GM19239 (cell line): ENCODE results near the gene NACC1.

Experiments used
- DNase-seq: peaks from one replicate; pipeline ENCODE4 v3.0.0; 2011; ENCODE audit warnings: low spot score; ENCODE audit not compliant: insufficient read length
- FAIRE-seq: peaks from 2 replicates; lab custom pipeline; 2011; peaks lifted over from hg19 to GRCh38; lab: Jason Lieb, UNC

NACC1 gene

GRCh38 chr19:13098277-13099072 lies 19.6 kb upstream of the NACC1 start:
- FAIRE-seq: peak; percentile 42

GRCh38 chr19:13099073-13099999 lies 18.7 kb upstream of the NACC1 start:
- FAIRE-seq (peak; percentile 96), DNase-seq (peak; percentile 84)

More at GRCh38 chr19:13098277-13099072, 19.6 kb upstream of the NACC1 start:
- no peak for DNase-seq

DNA sequence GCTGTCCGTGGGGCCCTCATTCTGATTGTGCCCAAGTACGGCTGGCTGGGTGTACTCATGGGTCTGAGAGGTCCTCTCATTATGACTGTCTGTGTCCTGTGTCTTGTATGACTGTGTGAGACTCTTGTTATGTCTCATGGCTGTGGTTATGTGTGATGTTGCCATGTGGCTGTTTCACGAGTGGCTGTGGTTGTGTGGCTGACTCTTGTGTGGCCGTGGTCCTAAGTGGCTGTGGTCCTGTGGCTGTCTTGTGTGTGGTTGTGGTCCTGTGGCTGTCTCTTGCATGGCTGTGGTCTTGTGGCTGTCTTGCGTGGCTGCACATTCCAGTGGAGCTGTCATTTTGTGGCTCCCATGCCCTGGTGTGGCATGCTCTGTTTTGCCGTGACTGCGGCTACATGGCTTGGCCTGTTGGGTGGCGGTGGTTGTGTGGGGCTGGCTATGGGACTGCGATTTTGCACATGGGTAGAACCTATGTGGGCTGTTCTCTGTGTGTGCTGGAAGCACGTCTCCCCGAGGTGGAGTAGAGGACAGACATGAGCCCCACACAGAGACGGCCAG lies 18.0 kb upstream of the NACC1 start:
- DNase-seq (peak; percentile 80), FAIRE-seq (peak; percentile 96)

GRCh38 chr19:13100841-13101589 lies 17.0 kb upstream of the NACC1 start:
- FAIRE-seq (no peak), DNase-seq (no peak)

- FAIRE-seq: no peak
- DNase-seq: no peak
Measured at GRCh38 chr19:13101590-13102415, 16.3 kb upstream of the NACC1 start.

DNA sequence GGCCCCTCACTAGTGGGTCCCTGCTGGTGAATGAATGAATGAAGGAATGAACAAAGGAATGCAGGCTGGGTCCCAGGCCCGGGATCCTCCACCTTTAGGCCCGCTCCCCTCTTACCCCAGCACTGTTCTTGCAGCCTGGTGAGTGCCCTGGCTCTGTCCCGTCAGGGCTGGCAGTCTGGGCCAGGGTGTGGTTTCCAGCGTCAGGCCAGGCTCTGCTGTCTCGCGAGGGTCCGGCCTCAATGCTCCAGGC lies 15.7 kb upstream of the NACC1 start:
- DNase-seq (no peak), FAIRE-seq (peak; percentile 75)

- DNase-seq (no peak), FAIRE-seq (peak; percentile 97)
Measured at GRCh38 chr19:13102666-13103580, 15.1 kb upstream of the NACC1 start, which contains the start of gene LYL1. Gene LYL1 (minus strand): TSS chr19:13102858. CDS start chr19:13101171, 1,687 bp downstream.

DNA sequence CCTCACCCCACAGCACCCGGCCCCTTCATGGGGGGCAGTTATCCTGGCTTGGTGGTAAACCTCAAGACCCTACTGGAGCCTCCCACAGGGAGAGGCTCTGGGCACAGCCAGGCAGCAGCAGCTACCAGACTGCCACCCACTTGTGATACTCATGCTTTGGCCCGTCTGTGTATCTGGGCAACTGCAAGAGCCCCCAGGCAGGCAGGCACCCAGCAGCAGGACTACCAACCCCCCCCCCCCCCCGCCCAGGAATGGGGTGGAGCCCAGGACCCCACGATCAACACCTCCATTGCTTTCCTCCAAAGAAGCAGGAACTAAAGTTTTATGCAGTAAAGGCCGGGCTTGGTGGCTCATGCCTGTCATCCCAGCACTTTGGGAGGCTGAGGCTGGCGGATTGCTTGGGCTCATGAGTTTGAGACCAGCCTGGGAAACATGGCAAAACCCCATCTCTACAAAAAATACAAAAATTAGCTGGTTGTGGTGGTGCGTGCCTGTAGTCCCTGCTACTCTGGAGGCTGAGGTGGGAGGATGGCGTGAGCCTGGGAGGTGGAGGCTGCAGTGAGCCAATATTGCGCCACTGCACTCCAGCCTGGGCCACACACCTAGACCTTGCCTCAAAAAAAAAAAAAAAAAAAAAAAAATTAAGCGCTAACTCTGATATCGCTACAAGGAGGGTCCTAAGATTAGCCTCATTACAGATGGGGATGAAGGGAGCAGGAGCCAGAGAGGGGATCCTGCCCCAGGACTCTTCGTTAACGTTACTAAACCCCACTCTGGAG lies 14.3 kb upstream of the NACC1 start:
- no peak for DNase-seq
- peak; percentile 26 for FAIRE-seq

- DNase-seq (no peak), FAIRE-seq (peak; percentile 87)
Measured at GRCh38 chr19:13104360-13104847, 13.7 kb upstream of the NACC1 start.

DNA sequence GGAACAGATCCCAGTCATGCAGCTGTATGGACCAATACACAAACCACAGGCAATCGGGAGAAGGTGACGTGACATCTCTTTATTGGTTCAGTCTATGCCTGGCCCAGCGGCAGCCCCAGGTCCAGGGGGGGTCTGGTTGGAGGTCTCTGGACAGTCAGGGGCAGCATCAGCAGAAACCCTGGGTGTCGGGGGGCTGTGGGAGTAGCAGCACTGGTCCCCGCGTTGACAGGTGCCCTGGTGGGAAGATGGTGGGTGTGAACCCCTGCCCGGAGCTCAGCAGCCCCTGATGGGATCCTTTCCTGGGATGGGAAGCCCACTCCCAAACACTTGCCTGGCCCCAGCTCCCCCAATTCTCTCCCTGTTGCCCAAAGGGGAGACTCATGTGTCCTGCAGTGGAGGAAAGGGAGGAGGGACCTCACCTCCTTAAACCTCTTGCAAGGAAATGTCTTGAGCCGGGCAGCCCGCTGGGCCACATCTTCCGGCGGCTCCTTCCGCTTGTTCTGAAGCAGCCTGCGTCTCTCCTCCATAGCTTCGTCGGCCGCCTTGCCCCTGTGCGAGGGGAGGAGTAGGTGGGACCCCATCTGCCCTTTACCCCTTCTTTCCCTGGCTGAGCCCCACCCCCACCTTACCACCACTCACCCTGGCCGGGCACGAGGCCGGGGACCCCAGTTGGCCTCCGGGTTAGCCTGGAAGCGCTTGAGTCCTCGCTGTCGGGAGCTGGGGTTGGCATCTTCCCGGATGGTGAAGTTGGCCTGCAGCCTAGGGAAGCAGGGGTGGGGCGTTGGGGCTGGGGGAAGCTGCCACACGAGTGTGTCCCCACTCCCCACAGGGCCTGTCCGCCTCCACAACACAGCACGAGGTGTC lies 13.0 kb upstream of the NACC1 start:
- FAIRE-seq: peak; percentile 84
- DNase-seq: no peak

- DNase-seq (no peak), FAIRE-seq (no peak)
Measured at GRCh38 chr19:13109361-13110098, 8.5 kb upstream of the NACC1 start.

DNA sequence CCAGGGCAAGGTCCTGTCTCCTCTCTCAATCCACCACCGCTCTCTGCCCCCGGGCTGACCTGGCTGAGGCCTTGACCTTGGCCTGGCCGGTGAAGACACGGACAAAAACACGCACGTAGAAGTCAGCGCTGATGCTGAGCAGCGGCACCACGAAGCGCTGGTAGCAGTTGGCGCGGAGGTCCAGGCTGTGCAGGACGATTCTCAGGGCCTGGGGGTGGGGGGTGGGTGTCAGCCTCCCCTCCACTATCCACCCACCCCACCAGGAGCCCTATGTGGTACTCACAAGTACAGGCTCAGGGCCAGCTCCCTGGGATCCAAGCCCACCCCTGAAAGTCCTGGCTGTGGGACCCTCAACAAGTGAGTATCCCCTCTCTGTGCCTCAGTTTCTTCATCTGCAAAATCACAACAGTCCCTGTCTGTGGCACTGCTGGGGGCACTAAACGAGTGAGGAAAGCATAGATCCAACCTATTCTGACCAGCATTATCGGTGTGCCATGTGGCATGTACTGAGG lies 7.9 kb upstream of the NACC1 start:
- FAIRE-seq (no peak), DNase-seq (no peak)

- no peak for DNase-seq
- no peak for FAIRE-seq
Measured at GRCh38 chr19:13112555-13112954, 5.5 kb upstream of the NACC1 start.

DNA sequence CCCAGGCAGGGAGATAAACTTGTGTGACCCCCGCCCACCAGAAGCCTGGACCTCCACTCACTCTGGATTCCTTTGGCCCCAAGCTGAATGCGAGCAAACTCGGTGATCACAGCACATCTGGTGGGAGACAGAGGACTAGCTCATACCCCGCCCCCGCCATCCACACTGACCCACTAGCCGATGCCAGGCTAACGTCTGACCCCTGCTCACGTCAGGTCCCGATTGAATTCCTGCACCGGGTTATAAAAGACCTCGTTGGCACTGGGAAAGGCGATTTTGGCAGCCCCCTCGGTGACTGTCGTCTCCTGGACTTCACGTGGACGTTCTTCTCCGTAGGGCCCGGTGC lies 2.2 kb upstream of the NACC1 start:
- no peak for FAIRE-seq
- DNase-seq: no peak

DNA sequence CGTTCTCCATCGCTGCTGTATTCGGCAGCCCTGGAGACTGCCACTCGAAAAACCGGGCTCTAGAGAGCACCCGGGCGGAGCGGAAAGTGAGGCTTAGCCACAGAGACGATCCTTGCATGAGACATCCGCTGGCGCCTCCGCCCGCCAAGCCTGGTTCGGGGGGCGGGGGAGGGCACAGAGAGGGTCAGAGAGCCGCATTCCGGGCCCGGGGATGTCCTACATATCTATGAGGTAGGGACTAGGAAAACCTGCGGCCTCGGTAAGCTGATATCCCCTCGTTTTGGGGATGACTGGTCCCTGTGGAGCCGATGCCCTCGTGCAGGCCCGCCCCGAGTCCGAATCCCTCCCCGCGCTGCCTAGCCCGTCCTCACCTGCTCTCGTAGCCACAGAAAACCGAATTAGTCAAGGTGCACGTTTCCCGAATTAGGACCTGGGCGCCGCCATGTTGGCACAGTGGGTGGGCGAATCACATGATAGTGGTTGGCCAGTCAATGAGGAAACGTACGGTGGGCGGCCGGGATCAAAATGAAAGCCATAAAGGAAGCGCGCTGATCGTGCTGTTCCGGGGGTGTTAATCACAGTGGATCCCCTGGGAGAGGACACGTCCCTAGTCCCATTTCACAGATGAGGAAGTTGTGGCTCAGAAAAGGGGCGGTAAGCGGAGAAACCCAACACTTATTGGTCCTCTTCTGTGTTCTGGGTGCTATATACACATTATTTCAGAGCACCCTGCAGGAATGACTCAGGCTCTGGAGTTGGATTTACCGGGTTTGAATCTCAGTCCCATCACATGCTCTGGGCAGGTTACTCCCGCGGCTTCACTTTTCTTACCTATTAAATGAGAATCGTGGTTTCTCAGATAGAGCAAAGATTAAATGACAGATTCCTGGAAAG lies 1.5 kb upstream of the NACC1 start, which contains the start of gene TRMT1:
Gene TRMT1 (minus strand): TSS at position 459 of the 894 bp plus-strand sequence. CDS start 341 bp downstream, at position 118.
- DNase-seq (peak; percentile 95), FAIRE-seq (peak; percentile 92)
